PFSK-1 (cell line): ENCODE data around the gene GABRR1.

Source experiments
- FOXP2 ChIP-seq: optimal IDR thresholded peaks from 2 replicates; pipeline ENCODE3; 2011; ENCODE audit warnings: borderline replicate concordance, control low read depth, inconsistent platforms; ENCODE audit not compliant: insufficient read depth; ENCODE audit errors: extremely low read length, extremely low read depth
- POLR2AphosphoS5 ChIP-seq: IDR thresholded peaks from 2 replicates; pipeline ENCODE4 v1.6.1; 2012; ENCODE audit warnings: low read depth, mild to moderate bottlenecking, control low read depth, low read length, moderate library complexity
- SIN3A ChIP-seq: IDR thresholded peaks from 2 replicates; pipeline ENCODE4 v1.6.1; 2012; ENCODE audit warnings: mild to moderate bottlenecking, low read length, moderate library complexity, borderline replicate concordance; ENCODE audit not compliant: insufficient read depth
- TAF1 ChIP-seq: IDR thresholded peaks from 2 replicates; pipeline ENCODE4 v1.6.1; 2012; ENCODE audit warnings: low read length, control low read depth, borderline replicate concordance; ENCODE audit not compliant: insufficient read depth
- TF ChIP-seq, protein P1 (sequence below), 2 experiments: IDR thresholded peaks; 2 replicates each; pipeline versions ENCODE4 v1.6.1 to v1.8.0; 2011 to 2012; ENCODE audit warnings: low read depth in 2 of 2, low read length in 2 of 2, control low read depth in 1 of 2, inconsistent platforms in 1 of 2, mild to moderate bottlenecking in 1 of 2, moderate library complexity in 1 of 2; ENCODE audit not compliant: insufficient read depth in 1 of 2

DNA sequence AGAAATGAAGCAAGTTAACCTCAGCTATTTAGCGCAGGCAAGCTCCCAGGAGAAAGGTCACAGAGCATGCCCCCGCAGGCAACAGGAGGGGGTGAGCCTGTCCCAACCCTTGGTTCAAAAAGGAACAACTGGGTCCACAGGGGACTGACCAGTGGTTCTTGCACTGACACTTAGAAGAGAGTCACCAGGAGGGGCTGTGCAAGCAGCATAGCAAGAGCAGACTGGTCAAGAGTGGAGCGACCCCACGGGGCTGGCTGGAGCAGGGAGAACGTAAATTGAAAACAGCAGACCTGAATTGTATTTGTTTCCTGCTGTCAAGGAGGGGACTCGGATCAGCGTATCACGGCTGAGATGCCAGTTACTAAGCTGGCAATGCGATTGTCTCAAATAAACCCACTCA lies 32.8 kb downstream of the GABRR1 start:
- TF ChIP-seq POLR2AphosphoS5, result no peak
- no peak for TF ChIP-seq SIN3A
- no peak for TF ChIP-seq TAF1
- TF ChIP-seq, protein P1, sequence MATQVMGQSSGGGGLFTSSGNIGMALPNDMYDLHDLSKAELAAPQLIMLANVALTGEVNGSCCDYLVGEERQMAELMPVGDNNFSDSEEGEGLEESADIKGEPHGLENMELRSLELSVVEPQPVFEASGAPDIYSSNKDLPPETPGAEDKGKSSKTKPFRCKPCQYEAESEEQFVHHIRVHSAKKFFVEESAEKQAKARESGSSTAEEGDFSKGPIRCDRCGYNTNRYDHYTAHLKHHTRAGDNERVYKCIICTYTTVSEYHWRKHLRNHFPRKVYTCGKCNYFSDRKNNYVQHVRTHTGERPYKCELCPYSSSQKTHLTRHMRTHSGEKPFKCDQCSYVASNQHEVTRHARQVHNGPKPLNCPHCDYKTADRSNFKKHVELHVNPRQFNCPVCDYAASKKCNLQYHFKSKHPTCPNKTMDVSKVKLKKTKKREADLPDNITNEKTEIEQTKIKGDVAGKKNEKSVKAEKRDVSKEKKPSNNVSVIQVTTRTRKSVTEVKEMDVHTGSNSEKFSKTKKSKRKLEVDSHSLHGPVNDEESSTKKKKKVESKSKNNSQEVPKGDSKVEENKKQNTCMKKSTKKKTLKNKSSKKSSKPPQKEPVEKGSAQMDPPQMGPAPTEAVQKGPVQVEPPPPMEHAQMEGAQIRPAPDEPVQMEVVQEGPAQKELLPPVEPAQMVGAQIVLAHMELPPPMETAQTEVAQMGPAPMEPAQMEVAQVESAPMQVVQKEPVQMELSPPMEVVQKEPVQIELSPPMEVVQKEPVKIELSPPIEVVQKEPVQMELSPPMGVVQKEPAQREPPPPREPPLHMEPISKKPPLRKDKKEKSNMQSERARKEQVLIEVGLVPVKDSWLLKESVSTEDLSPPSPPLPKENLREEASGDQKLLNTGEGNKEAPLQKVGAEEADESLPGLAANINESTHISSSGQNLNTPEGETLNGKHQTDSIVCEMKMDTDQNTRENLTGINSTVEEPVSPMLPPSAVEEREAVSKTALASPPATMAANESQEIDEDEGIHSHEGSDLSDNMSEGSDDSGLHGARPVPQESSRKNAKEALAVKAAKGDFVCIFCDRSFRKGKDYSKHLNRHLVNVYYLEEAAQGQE (IDR thresholded peaks at IDR 0.05; ENCODE audit: insufficient read depth in 1 of 2, low read depth in 2 of 2, low read length in 2 of 2), result no peak
- no peak for TF ChIP-seq FOXP2
